Middle frontal gyrus (tissue), 1 donor: ENCODE measurements around the gene C10orf90.

Experiments used
- DNase-seq: peaks from one replicate; pipeline ENCODE4 v3.0.0-alpha.2; 2015; ENCODE audit warnings: low spot score; ENCODE audit errors: extremely low spot score

The C10orf90 gene

GRCh38 chr10:126670056-126670894 is at the start of gene C10orf90:
Gene C10orf90, minus strand, starts transcription at chr10:126670693. Its CDS starts 213 bp downstream, at chr10:126670480.
- DNase-seq: no peak

GRCh38 chr10:126716366-126716765 is 45.9 kb upstream of the C10orf90 start:
- DNase-seq: no peak

- no peak for DNase-seq
These were observed 43.1 kb upstream of the C10orf90 start for GRCh38 chr10:126713594-126713993.

- DNase-seq: no peak
These were observed 42.2 kb upstream of the C10orf90 start for GRCh38 chr10:126712681-126713080.

GRCh38 chr10:126705951-126706565 is 35.6 kb upstream of the C10orf90 start:
- no peak for DNase-seq

GRCh38 chr10:126705131-126705530 is 34.6 kb upstream of the C10orf90 start:
- no peak for DNase-seq

GRCh38 chr10:126704649-126705048 is 34.2 kb upstream of the C10orf90 start:
- no peak for DNase-seq

GRCh38 chr10:126702181-126702580 is 31.7 kb upstream of the C10orf90 start:
- no peak for DNase-seq

GRCh38 chr10:126701526-126701925 is 31.0 kb upstream of the C10orf90 start:
- no peak for DNase-seq

GRCh38 chr10:126696684-126697083 is 26.2 kb upstream of the C10orf90 start:
- DNase-seq: no peak

- DNase-seq: no peak
These were observed 21.0 kb upstream of the C10orf90 start for GRCh38 chr10:126691456-126691855.

- no peak for DNase-seq
These were observed 20.0 kb upstream of the C10orf90 start for GRCh38 chr10:126690534-126690933.

- DNase-seq: no peak
These were observed 19.0 kb upstream of the C10orf90 start for GRCh38 chr10:126689461-126689994.

- DNase-seq: no peak
These were observed 16.7 kb upstream of the C10orf90 start for GRCh38 chr10:126687121-126687606.

- DNase-seq: no peak
These were observed 16.2 kb upstream of the C10orf90 start for GRCh38 chr10:126686719-126687118.

GRCh38 chr10:126686268-126686667 is 15.8 kb upstream of the C10orf90 start:
- no peak for DNase-seq

GRCh38 chr10:126685756-126686155 is 15.3 kb upstream of the C10orf90 start:
- DNase-seq: no peak

- no peak for DNase-seq
These were observed 13.8 kb upstream of the C10orf90 start for GRCh38 chr10:126684171-126684745.

- DNase-seq: no peak
These were observed 13.0 kb upstream of the C10orf90 start for GRCh38 chr10:126683466-126683865.

- DNase-seq: no peak
These were observed 5.4 kb upstream of the C10orf90 start for GRCh38 chr10:126675656-126676438.
